22Rv1 (cell line): ENCODE results near the gene FGGY.

Source experiments
- CTCF ChIP-seq: fragments of 450-650 bp; IDR thresholded peaks from 2 replicates; pipeline ENCODE4 v1.5.1; 2017; ENCODE audit warnings: mild to moderate bottlenecking
- ZFX ChIP-seq: fragments of 450-650 bp; IDR thresholded peaks from 2 replicates; pipeline ENCODE4 v1.6.1; 2017; ENCODE audit warnings: antibody characterized with exemption, borderline replicate concordance

DNA sequence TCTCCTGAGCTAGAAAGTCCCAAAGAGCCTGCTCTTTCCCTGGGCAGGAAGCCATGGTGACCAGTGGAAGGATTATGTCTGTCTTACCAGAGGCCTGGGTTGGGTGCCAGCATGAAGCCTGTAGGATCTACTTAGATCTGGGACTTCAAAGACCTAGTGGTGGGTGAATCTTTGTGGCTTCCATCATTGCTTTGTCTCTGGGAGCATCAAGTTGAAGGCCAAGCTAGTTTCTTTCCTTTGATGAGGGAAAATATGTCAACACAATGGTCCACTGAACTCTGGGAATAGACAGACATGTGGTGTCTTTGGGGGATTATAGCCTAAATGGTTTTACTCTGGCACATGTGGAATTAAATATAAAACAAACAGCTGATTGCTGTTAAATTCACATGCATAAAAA is 417.3 kb downstream of the FGGY start:
- TF ChIP-seq CTCF (no peak), ZFX (no peak)
